HepG2 (cell line): ENCODE results near the gene DNAJA2. TPM values are rescaled to one million over a fixed set of nuclear protein-coding genes. Genes with fewer than 3 reads are reported as not detected.
A peak's percentile ranks its signal among the peaks of the same experiment; 100 is the strongest.

Experiments used
- EHMT2 ChIP-seq: fragments of 200-600 bp; sonication (generic); IDR thresholded peaks from 2 replicates; pipeline ENCODE4 v1.7.0; 2017; ENCODE audit warnings: antibody characterized with exemption, low read depth, low read length, borderline replicate concordance
- FOXK2 ChIP-seq: fragments of 450-650 bp; IDR thresholded peaks from 2 replicates; pipeline ENCODE4 v1.6.1; 2016
- FOXP1 ChIP-seq, 2 experiments: fragments of 450-650 bp in 1 of 2; IDR thresholded peaks; 2 replicates each; pipeline ENCODE4 v1.6.1; 2017 to 2018; ENCODE audit warnings: antibody characterized with exemption in 1 of 2
- FOXP4 ChIP-seq: sonication (generic); formaldehyde crosslinking; IDR thresholded peaks from 2 replicates; pipeline ENCODE4 v1.4.0; 2020; ENCODE audit warnings: missing genetic modification reagents
- MAFK ChIP-seq, 2 experiments: IDR thresholded peaks in 1 of 2; conservative IDR thresholded peaks in 1 of 2; 2 replicates each; pipeline ENCODE4 v1.6.1; 2011; ENCODE audit warnings: improper control_type of control experiment in 2 of 2, low read length in 2 of 2
- NR1H2 ChIP-seq: sonication (generic); formaldehyde crosslinking; IDR thresholded peaks from 2 replicates; pipeline ENCODE4 v1.8.1; 2022; ENCODE audit warnings: low read depth, missing genetic modification reagents, borderline replicate concordance
- POLR2A ChIP-seq, 2 experiments: IDR thresholded peaks; 2 replicates each; pipeline ENCODE4 v1.6.1; 2011; ENCODE audit warnings: low read depth in 2 of 2, low read length in 2 of 2, mild to moderate bottlenecking in 1 of 2, moderate library complexity in 1 of 2; ENCODE audit not compliant: insufficient read depth in 1 of 2
- POLR2AphosphoS5 ChIP-seq: IDR thresholded peaks from 2 replicates; pipeline ENCODE4 v1.6.1; 2012; ENCODE audit warnings: low read depth, low read length
- SNRNP70 ChIP-seq: fragments of 200-400 bp; formaldehyde crosslinking; IDR thresholded peaks from 2 replicates; pipeline ENCODE4 v1.6.1; 2017; ENCODE audit warnings: mild to moderate bottlenecking, low read depth, low read length, moderate library complexity
- SOX6 ChIP-seq, 2 experiments: fragments of 450-650 bp in 1 of 2; sonication (generic) in 1 of 2; formaldehyde crosslinking in 1 of 2; IDR thresholded peaks; 2 replicates each; pipeline versions ENCODE4 v1.4.0 to v1.6.1; 2017 to 2020; ENCODE audit warnings: antibody characterized with exemption in 1 of 2, mild to moderate bottlenecking in 1 of 2, missing genetic modification reagents in 1 of 2
- ZBTB20 ChIP-seq: sonication (generic); formaldehyde crosslinking; IDR thresholded peaks from 2 replicates; pipeline ENCODE4 v1.8.1; 2023; ENCODE audit warnings: missing genetic modification reagents, low read depth, mild to moderate bottlenecking, borderline replicate concordance
- ZFY ChIP-seq: sonication (generic); formaldehyde crosslinking; IDR thresholded peaks from 2 replicates; pipeline ENCODE4 v1.4.0; 2020; ENCODE audit warnings: missing genetic modification reagents
- ZNF570 ChIP-seq: sonication (generic); formaldehyde crosslinking; IDR thresholded peaks from 2 replicates; pipeline ENCODE4 v1.4.0; 2020; ENCODE audit warnings: mild to moderate bottlenecking, missing genetic modification reagents, borderline replicate concordance
- ZNF597 ChIP-seq: sonication (generic); formaldehyde crosslinking; IDR thresholded peaks from 2 replicates; pipeline ENCODE4 v1.5.0; 2020; ENCODE audit warnings: missing genetic modification reagents
- ZSCAN20 ChIP-seq: sonication (generic); formaldehyde crosslinking; IDR thresholded peaks from 2 replicates; pipeline ENCODE4 v1.4.0; 2020; ENCODE audit warnings: missing genetic modification reagents, mild to moderate bottlenecking, borderline replicate concordance
- polyA plus RNA-seq, 8 experiments: library from polyadenylated mRNA; depleted of rRNA in 3 of 8; stranded (reverse) in 7 of 8; unstranded in 1 of 8; fragments of >200 nt; fragmentation: Illumina TruSeq in 4 of 8; extraction: Trizol in 4 of 8; gene quantifications; 2 replicates each; pipeline versions ENCODE4 v1.2.1 to v1.2.3, GENCODE V29; 2011 to 2016; ENCODE audit warnings: low read depth in 4 of 8, missing spikeins in 1 of 8, mixed read lengths in 1 of 8; ENCODE audit not compliant: insufficient read depth in 1 of 8
- total RNA-seq, 5 experiments: library from RNA; depleted of rRNA; stranded (reverse); fragments of >200 nt; fragmentation: Illumina TruSeq; extraction: Trizol; gene quantifications; 2 replicates each; pipeline ENCODE4 v1.2.3, GENCODE V29; 2016; ENCODE audit warnings: low read depth in 1 of 5
- TF ChIP-seq, protein P1 (sequence below): sonication (generic); formaldehyde crosslinking; IDR thresholded peaks from 2 replicates; pipeline ENCODE4 v1.9.0; 2021; ENCODE audit warnings: missing genetic modification reagents, borderline replicate concordance
- TF ChIP-seq, protein P2 (sequence below): sonication (generic); formaldehyde crosslinking; conservative IDR thresholded peaks from 2 replicates; pipeline ENCODE4 v1.4.0; 2020; ENCODE audit warnings: mild to moderate bottlenecking, missing genetic modification reagents, moderate library complexity
- TF ChIP-seq, protein P3 (sequence below): sonication (generic); formaldehyde crosslinking; IDR thresholded peaks from 2 replicates; pipeline ENCODE4 v1.5.0; 2020; ENCODE audit warnings: missing genetic modification reagents

DNAJA2 gene
- total and polyA plus RNA-seq, 2 of the 13 experiments (the other 11 are each of a cell fraction or from before 2014, with no cell fraction given): 25.4 to 176 TPM

DNA sequence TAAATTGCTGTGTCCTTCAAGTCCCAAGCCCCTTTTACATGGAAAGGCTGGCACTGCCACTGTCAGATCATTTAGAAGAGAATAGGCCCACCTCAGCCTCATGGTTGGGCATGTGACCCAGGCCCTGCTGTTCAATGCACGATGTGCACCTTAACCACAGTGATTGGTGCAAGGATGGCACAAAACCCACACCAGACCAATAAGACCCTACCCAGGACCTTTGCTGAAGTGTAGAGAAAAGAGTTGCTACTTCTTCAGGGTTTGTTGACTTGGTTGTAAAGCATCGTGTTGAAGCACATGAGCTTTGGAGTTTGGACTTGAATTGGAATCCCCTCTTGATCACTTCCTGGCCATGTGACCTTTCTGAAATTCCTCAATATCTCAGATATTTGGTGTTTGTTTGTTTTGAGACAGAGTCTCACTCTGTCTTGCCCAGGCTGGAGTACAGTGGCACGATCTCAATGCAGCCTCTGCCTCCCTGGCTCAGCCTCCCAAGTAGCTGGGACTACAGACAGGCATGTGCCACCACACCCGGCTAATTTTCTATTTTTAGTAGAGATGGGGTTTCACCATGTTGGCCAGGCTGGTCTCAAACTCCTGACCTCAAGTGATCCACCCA, 24.8 kb downstream of the DNAJA2 start (continued):
- TF ChIP-seq FOXP4 (CRISPR knock-in tag) (peak; percentile 53), FOXK2 (no peak), POLR2A (IDR thresholded peaks at IDR 0.05; ENCODE audit: insufficient read depth in 1 of 2, low read depth in 2 of 2, low read length in 2 of 2) (peak in 1 of 2 experiments; percentile 27; a peak in 1 of 4 replicates), MAFK (conservative IDR thresholded peaks at IDR 0.05 in 1 of 2, IDR thresholded peaks at IDR 0.05 in 1 of 2; ENCODE audit: low read length in 2 of 2) (no peak), NR1H2 (CRISPR knock-in tag) (peak; percentile 49; the same call in 1 of the 2 replicates), ZNF570 (no peak), ZFY (CRISPR knock-in tag) (peak; percentile 61; the same call in 1 of the 2 replicates), SNRNP70 (no peak), ZSCAN20 (CRISPR knock-in tag) (no peak), EHMT2 (peak; percentile 79; the same call in 1 of the 2 replicates), FOXP1 (IDR thresholded peaks at IDR 0.05) (no peak), FOXP1 (CRISPR knock-in tag; IDR thresholded peaks at IDR 0.05) (peak; percentile 69), SOX6 (IDR thresholded peaks at IDR 0.05) (no peak), SOX6 (CRISPR knock-in tag; IDR thresholded peaks at IDR 0.05) (peak; percentile 60), ZBTB20 (CRISPR knock-in tag) (no peak; the same call in 1 of the 2 replicates), ZNF597 (no peak), POLR2AphosphoS5 (no peak)
- TF ChIP-seq, protein P1, sequence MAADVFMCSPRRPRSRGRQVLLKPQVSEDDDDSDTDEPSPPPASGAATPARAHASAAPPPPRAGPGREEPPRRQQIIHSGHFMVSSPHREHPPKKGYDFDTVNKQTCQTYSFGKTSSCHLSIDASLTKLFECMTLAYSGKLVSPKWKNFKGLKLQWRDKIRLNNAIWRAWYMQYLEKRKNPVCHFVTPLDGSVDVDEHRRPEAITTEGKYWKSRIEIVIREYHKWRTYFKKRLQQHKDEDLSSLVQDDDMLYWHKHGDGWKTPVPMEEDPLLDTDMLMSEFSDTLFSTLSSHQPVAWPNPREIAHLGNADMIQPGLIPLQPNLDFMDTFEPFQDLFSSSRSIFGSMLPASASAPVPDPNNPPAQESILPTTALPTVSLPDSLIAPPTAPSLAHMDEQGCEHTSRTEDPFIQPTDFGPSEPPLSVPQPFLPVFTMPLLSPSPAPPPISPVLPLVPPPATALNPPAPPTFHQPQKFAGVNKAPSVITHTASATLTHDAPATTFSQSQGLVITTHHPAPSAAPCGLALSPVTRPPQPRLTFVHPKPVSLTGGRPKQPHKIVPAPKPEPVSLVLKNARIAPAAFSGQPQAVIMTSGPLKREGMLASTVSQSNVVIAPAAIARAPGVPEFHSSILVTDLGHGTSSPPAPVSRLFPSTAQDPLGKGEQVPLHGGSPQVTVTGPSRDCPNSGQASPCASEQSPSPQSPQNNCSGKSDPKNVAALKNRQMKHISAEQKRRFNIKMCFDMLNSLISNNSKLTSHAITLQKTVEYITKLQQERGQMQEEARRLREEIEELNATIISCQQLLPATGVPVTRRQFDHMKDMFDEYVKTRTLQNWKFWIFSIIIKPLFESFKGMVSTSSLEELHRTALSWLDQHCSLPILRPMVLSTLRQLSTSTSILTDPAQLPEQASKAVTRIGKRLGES: no peak
- TF ChIP-seq, protein P2, sequence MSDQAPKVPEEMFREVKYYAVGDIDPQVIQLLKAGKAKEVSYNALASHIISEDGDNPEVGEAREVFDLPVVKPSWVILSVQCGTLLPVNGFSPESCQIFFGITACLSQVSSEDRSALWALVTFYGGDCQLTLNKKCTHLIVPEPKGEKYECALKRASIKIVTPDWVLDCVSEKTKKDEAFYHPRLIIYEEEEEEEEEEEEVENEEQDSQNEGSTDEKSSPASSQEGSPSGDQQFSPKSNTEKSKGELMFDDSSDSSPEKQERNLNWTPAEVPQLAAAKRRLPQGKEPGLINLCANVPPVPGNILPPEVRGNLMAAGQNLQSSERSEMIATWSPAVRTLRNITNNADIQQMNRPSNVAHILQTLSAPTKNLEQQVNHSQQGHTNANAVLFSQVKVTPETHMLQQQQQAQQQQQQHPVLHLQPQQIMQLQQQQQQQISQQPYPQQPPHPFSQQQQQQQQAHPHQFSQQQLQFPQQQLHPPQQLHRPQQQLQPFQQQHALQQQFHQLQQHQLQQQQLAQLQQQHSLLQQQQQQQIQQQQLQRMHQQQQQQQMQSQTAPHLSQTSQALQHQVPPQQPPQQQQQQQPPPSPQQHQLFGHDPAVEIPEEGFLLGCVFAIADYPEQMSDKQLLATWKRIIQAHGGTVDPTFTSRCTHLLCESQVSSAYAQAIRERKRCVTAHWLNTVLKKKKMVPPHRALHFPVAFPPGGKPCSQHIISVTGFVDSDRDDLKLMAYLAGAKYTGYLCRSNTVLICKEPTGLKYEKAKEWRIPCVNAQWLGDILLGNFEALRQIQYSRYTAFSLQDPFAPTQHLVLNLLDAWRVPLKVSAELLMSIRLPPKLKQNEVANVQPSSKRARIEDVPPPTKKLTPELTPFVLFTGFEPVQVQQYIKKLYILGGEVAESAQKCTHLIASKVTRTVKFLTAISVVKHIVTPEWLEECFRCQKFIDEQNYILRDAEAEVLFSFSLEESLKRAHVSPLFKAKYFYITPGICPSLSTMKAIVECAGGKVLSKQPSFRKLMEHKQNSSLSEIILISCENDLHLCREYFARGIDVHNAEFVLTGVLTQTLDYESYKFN (CRISPR knock-in tag): peak; percentile 94
- TF ChIP-seq, protein P3, sequence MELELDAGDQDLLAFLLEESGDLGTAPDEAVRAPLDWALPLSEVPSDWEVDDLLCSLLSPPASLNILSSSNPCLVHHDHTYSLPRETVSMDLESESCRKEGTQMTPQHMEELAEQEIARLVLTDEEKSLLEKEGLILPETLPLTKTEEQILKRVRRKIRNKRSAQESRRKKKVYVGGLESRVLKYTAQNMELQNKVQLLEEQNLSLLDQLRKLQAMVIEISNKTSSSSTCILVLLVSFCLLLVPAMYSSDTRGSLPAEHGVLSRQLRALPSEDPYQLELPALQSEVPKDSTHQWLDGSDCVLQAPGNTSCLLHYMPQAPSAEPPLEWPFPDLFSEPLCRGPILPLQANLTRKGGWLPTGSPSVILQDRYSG (CRISPR knock-in tag): no peak
